Stromal cell of bone marrow (primary cell): ENCODE measurements around the gene SEC22A.

Experiments used
- DNase-seq: peaks from one replicate; pipeline ENCODE4 v3.0.0-alpha.2; 2012; ENCODE audit warnings: low read depth

SEC22A gene

DNA sequence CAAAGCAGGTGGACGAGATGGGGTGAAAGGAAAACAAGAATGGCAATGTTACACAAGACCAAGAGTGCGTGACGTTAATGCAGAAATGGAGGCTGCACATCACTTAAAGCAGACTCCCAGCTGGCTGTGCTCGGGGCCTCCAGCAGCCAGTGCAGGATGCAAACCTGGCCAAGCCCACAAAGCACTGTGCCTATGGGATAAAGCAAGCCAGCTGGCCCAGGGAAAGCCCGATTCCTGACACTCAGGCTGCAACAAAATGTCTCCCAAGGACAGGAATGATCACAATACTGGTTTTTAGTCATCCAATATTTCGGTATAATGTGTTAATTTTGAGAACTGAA is 86.2 kb downstream of the SEC22A start:
- no peak for DNase-seq

DNA sequence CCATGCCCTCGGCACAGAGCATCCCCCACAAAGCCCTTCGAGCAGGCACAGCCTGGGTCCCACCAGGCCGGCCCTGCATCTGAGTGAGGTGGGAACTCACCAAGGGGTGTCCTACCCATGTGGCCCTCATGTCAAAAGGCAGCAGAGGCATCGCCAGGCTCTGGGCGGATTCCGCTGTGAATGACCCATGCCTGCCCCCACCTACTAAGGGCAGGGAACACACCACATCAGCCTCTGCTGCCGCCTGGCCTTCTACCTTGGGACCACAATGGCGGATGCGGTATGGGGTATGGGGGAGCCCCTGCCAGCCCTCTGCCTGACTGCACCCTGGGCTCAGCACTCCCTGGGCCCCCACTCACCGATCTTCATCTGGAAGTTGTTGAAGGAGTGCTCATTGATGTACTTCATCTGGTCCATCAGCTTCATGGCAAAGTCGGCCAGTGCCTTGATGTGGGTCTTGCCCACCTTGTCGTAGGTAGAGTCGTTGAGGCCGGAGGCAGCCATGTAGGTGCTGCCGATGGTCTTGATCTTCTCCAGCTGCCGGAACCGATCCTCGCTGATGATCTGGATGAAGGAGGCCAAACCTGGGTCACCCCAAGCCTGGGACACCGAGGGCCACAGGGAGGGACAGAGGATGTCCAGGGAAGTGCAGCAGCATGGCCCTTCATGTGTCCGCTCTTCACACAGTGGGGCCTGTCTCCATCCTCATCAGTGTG is 87.8 kb downstream of the SEC22A start:
- DNase-seq, result no peak

DNA sequence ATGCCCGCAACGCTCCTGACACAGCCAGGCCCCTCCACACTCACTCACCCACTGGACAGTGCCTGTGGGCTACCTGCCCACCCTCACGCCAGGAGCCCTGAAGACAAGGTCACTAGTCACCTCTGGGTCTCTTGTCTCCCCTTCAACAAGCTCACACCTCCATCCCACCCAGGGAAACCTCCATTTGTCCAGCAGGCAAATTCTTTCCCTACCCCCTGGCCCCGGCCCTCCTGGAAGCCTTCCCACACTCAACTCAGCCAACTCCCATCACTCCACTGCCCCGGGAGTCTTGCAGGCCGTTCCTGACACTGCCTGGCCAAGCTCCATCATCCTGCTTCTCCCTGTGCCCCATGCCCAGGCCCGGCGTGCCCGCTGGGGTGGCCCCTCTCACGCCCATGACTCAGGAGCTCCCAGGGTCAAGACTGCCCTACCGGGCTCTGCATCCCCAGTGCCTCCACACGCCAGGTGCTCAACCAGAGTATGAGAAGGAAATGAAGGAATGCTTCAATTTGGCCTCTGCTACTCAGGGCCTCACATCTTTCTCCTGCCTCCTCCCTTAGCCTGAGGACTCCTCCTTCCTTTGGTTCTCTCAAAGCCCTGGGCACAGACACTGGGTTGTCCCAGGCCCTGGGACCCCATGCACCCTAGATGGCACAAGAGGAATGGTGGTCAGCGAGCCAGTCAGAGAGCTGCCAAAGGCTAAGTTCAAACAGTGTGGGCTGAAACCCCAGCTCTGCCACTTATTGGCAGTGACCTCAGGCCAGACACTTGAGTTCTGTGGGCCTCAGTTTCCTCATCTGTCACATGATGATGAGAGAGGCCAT is 88.6 kb downstream of the SEC22A start:
- no peak for DNase-seq

DNA sequence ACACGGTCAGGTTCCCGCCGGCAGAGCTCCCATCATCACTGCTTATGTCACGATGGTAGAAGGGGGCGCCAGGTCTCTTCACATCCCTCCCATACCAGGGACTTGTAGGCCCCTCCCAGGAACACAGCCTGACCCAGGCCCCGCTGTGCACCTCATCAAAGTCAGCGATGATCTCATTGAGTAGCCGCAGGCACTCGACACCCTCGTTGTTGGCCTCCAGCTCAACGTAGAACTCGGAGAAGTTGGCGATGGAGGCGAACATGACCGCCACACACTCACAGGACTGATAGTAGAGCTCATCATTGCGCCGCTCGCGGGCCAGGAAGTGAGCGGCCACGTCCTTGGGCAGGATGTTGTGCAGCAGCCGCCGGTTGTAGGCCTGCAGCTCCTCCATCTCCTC is 89.2 kb downstream of the SEC22A start:
- DNase-seq, result no peak

DNA sequence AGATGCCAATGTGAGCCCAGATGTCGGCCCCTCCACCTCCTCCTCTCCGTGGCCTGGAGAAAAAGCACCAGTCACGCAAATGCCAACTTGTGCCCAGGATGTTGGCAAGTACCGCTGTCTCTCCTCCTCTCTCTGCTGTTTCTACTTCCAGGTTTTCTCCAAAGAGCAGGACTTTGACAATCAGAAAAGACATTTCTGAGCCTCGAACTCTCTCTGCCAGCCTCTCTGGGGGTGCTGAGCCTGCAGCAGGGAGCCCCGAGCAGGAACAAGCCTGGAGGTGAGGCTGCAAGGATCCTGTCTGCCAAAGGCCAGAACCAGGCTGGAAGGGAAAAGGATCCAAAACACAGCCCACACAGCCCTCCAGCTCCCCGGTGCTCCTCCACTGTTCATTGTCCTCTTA is 89.7 kb downstream of the SEC22A start:
- DNase-seq, result no peak

DNA sequence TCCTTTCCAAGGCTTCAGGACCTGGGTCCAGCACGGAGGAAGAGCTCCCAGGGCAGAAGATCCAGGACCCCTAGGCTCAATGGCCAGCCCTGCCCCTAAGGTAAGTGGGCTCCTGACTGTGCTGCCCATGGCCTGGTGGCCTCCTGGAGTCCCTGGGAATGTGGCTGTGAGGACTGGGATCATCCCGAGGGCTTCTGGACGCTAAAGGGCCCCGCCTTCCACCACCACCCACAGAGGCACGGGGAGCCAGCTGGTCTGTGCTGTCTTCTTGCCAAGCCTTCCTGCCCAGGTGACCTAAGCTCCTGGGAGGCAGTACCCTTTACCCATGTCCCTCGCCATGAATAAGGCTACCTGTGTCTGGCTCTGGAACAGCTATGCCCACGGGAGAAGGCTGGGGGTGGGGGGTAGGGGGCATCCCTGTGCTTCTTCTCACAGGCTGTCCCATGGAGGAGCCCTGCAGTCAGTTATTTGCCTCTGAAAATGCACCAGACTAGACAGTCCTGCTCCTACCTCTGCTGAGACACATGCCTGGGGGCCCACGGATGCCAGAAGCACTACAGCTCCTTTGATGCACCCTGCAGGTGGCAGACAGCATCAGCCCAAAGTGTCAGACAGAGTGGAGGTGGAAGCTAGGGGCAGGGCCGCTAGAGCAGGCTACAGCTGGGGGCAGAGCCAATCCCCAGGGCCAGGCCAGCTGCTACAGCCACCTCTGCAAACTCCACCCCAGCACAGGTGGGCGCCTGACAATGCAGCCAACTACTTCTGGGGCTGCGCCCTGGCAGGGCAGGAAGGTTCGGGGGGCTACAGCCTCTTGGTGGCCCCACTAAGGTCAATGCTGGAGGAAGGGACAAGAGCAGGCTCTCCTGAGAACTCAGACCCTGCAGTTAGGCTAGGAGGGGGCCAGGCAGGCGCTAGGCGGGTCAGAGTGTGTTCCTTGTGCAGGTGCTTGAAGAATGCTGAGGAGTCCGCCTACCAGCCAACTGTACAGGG is 90.9 kb downstream of the SEC22A start:
- DNase-seq, result no peak

DNA sequence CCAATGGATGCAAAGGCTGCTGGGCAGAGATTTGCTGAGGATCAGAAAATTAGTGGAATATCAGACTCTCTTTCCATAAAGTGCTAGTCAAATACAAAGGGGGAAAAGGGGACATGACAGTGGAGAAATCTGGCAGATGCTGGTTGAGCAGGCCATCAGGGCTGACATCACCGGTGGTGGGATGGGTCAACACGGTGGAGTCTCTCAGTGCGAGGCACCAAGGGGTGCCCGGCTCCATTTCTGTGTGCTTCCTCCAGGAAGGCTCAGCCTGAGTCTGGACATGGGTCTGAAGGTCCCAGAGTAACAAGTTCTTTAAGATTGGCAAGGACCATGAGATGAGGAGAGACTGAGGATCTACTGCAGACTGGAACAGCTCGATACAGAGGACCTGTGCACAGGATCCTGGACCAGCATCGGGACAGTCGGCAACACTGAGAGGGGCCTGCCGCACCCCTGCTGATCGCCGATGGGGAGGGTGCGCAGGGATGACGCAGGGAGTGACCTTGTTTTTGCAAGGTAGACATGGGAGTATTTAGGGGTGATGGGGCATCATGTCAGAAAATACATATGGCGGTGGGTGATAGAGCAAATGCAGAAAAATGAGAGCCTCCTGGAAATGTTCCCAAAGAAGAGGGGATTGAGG is 92.7 kb downstream of the SEC22A start:
- DNase-seq, result no peak

DNA sequence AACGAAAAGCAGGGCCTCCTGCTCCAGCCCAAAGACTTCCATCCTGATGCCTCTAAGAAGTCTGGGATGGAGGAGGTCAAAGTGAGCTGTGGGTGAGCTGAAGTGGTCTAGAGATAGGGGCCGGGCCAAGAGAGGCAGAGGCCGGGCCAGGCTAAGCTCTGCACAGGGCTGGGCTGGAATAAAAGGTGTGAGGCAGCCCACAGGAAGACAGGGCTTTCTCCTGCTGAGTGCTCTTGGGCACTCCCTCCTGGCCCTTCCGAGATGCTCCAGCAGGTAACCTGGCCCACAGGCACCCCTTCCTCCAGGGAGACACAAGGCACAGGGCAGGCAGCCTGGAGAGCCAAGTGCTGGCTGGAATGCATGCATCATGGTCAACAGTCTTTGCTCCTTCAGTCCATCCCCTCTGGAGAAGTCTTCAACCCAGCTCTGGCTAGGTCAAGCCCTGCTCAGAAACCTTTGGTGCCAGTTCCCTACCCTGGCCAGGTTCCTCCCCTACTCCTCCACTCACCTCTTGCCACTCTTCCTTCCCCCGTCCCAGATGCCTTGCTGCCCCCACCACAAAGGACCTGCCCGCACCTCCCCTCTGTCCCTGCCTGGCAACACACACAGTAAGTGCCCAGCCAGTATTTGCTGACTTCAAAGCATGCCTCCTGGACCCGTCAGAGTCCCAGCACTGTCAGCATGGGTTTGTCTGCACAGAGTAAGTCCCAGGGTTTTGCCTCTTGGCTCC is 93.6 kb downstream of the SEC22A start:
- no peak for DNase-seq

DNA sequence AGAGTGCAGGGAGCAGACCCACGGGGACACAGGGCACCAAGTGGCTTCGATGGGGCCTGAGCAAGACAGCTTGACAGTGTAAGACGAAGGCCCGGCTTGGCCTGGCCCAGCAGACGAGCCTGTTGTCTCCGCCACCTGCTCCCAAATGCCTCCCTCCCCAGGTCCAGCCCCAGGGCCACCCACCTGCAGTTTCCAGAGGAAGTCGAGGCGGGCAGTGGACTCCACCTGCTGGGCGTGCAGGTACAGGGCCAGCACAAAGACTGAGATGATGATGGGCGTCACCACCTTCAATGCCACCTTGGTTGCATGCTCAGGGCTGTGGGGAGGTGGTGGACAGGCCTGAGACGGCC is 94.1 kb downstream of the SEC22A start:
- DNase-seq, result no peak

DNA sequence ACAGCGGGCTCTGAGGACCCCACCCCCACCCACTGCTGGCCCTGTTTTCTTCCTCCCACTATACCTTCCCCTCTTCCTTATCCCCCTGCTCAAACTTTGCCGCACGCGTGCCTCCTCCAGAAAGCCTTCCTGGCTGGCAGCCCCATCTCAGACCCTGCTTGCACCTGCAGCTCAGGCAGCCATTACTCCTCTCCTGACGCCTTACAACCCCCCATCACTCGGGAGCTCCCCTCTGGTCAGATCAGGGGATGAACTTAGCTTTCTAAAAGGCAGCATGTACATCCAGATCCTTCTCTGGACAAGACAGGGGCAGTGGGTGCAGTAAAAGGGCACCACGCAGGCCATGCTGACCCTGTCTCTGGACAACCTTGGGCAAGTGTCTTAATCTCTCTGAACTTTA is 94.5 kb downstream of the SEC22A start:
- DNase-seq, result no peak

DNA sequence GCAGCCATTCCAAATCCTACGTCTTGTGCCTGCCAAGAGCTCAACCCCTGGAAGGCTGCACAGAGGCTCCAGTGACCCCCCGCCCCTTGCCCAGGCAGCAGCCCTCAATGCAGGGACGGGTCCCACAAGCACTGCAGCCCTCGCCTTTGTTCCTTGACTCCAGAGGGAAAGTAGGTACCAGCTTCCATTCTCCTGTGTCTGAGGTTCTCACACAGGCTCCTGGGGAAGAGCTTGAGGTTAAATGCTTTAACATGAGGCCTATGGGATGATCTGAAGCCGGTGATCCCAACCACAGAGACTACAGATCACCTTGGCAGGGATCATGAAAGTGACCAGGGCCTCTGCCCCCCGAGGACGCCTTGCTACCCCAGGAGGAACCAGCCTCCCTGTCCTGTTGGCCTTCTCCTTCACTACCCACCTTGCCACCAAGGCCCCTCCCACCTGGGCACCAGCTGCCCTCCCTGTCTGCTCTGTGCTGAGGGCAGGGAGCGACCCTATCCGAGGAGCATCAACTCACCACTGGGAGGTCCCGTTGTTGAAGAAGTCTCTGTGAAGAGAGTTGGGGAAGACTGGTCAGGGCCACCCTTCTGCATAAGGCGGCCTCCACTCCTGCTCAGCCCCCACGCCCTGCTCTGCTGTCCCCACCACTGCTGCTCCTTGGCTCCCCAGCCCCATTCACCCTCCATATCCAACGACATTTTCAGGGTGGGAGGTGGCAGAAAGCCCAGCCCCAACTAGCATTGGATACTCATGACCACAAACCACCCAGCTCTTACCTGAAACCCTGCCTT is 95.3 kb downstream of the SEC22A start:
- no peak for DNase-seq

DNA sequence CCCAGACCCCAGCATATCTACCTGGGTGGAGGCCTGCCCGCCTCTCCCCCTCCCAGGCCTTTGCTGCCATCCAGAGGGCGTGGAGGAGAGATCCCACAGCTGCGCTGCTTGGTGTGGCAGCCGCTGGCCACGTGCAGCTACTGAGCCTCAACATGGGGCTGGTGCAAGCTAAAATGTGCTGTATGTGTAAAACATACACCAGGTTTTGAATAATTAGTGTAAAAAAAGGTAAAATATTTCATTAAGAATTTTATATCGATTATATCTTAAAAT is 95.8 kb downstream of the SEC22A start:
- DNase-seq, result no peak

DNA sequence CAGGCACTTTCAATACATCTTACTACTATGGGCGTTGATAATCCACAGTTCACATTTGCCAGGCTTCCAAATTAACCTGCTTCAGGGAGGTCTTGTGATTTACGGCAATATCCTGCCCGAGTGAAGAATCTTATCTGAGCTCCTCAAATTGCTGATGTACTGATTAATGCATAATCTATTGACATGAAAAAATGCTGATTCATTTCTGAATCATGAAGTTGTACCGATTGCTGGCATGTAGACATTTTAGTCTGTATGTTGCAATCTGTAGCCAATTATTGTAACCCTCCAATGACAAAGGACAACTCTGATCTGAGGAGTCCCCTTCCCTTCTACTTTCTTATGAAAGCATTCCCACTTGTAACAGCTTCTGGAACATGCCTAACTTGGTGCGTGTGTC is 97.2 kb downstream of the SEC22A start:
- DNase-seq, result peak; percentile 6

DNA sequence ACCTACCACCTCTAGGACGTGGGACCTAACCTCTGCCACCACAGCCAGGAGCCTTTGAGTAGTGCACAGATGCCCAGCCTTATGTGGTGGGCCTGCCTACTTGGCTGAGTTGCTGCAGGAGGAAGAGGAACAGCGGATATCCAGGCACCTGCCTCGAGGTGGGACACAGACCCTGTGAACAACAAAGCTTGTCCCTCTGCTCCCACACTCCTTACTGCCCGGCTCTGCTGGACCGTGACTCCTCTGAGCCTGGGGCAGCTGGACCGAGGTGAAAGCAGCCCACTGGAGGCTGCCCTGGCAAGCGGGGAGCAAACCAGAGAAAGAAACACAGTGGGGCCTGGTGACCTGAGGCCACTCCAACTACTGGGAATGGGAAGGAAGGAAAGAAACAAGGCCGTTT is 97.8 kb downstream of the SEC22A start:
- no peak for DNase-seq

DNA sequence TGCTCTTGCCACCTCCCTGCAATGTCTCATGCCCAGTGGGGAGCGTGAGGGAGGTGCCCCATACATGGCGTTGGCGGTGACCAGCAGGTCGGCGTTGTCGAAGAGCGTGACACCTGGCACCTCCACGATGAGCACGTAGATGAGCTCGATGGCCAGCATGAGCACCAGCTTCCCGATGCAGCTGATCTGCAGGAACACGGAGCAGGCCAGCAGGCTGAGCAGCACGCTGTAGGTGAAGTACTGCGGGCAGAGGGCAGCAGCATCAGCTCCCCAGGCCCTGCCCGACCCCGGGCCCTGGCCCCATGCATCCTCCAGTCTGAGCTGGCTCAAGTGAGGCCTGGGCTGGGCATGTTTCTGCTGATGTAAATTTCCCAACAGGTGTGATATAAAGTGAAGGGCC is 98.3 kb downstream of the SEC22A start:
- DNase-seq, result no peak

DNA sequence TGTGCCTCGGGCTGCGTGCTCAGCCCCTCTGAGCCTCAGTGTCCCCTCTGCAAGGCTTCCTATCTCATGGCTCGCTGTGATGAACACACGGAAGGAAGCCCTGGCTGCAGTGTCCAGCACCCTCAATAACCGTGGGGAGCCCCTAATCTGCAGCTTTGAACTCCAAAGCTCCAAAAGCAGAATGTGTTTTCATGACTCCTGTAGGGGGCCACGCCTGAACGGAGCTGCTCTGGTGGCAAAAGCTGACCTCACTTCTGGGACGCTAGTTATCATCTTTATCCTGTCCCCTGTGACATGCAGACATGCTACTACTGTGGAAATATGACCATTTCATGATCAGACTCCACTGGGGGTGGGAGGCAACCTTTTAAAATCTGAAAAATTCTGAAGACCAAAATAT is 98.8 kb downstream of the SEC22A start:
- DNase-seq, result no peak

DNA sequence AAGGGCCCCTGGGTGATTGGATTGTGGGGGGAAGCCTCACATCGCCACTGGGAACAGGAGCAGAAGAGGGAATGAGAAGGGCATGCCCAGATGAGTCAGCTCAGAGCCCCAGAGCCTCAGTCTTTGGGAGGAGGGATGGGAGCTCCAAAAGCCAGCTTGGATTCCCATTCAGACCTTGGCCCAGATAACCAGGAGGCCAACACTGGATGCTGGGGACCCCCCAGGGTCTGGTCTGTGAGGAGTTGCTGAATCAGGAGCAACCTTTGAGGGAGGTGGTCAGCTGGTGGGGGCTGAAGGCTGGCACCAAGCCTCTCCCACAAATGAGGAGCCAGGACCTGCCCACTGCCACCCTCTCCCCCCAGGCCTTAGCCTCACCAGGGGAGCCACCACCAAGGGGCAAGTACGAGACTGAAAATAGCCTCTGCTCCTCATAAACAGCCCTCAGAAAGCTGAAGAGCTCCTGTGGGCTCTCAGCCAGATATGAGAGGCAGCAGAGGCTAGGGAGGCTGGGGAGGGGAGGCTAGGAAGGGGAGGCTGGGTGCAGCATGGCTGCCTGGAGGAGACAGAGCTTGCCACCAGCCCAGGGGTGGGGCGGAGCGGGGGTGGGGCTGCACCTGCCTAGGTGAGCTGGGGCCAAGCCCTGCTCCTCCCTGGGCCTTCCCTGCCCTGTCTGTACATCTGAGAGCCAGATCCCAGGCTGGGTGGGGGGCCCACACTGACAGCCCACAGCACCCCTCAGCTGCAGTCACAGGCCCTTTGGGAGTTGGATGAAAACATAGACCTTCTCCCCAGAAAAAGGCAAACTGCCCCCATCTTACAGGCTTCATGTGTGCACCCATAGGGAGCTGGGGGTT is 99.8 kb downstream of the SEC22A start:
- no peak for DNase-seq

DNA sequence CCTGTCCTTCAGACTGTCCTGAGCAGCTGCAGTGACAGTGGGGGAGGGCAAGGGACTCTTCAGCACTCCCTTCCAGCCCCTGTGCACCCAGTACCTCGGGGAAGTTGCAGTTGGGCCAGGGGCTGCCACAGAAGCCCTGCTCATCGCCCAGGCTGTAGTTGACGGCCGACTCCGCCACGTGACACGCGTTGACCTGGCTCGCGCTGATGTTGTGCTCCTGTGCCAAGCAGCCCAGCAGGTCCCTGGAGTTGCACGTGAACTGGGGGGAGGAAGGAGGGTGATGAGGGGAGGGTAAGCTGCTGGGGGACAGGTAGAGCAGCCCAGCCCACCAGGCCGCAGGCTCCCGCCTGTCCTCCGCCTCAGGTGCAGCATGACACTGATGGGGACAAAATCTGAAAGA is 101.2 kb downstream of the SEC22A start:
- DNase-seq, result no peak

DNA sequence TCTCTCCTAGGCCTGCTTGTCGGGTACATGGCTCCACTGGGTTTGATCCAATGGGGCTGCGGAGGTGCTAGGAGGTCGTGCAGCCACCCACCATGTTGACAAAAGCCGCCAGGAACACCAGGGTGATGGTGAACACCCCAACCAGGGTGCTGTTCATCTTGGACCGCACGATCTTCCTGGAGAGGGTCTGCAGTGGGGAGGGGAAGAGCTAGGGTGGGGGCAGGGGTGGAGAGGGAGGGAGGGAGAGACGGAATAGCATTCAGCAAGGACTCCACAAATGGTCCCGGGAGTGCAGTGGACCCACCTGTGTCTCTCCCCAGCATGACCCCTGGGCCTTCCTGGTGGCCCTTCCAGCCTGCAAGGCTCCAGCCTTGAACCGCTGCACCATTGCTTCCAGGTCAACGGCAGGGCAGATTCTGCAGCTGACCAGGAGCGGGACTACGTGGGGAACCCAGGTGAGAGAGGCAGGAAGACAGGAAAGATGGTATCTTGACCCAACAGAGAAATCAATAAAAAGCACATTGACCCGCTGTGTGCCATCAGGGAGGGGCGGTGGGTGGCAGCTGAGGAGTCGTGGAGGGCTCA is 102.3 kb downstream of the SEC22A start:
- DNase-seq, result no peak

DNA sequence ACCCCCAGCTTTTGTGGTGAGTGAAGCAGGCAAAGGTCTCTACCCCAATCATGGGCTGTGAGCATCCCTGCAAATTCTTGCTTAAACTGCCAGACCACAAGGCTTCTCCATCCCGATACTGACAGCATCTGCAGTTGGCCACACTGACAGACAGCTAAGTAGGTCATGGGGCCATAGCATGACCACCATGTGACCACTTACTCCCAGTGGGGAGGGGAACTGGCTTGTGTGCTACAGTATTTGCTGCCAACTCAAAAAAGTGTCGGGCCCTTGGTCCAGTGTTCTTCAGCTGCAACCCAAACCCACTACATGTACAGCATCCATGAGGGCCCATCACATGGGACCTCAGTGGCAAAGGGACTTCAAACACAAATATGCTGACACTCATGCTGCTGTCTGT is 103.4 kb downstream of the SEC22A start:
- DNase-seq, result no peak
